ENCODE measurements around the gene TM9SF2. TPM values are rescaled to one million over a fixed set of nuclear protein-coding genes. Genes with fewer than 3 reads are reported as not detected.

Gene TM9SF2
- total RNA-seq, 2 experiments from 2014 or later = 37.2 to 38.2 TPM

DNA sequence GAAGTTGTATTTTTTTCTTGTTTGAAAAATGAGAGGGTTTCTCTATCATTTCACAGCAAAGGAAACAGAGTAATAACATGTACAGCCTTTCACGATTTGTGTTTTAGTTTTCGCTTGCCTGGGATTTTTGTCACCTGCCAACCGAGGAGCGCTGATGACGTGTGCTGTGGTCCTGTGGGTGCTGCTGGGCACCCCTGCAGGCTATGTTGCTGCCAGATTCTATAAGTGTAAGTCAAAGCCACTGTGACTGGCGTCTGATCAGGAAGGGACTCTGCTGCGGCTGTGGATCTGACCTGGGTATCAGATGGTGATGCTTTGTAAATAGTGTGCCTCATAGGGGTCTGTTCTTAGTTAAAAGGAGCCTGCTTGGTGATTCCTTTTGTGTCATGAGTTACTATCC, 45.6 kb downstream of the TM9SF2 start:
- ChIA-PET POLR2A (interaction anchor here (1.4 kb wide), 1 partner anchor 34 kb away, joined by 3 read pairs; no protein-coding TSS in a partner anchor), CTCF (no interaction called here)
- Mint-ChIP-seq H3K27ac (peak overlapping the region; percentile 61), H3K9me3 (no peaks in the 10 kb centered on the region), H3K36me3 (ENCODE audit: low read depth) (peaks cover 94% of the 10 kb centered on the region), H3K4me3 (no peak overlapping the region), H3K27me3 (no peaks in the 10 kb centered on the region), H3K4me1 (ENCODE audit: low read depth) (peaks cover 52% of the 10 kb centered on the region)
- TF ChIP-seq, protein P1, sequence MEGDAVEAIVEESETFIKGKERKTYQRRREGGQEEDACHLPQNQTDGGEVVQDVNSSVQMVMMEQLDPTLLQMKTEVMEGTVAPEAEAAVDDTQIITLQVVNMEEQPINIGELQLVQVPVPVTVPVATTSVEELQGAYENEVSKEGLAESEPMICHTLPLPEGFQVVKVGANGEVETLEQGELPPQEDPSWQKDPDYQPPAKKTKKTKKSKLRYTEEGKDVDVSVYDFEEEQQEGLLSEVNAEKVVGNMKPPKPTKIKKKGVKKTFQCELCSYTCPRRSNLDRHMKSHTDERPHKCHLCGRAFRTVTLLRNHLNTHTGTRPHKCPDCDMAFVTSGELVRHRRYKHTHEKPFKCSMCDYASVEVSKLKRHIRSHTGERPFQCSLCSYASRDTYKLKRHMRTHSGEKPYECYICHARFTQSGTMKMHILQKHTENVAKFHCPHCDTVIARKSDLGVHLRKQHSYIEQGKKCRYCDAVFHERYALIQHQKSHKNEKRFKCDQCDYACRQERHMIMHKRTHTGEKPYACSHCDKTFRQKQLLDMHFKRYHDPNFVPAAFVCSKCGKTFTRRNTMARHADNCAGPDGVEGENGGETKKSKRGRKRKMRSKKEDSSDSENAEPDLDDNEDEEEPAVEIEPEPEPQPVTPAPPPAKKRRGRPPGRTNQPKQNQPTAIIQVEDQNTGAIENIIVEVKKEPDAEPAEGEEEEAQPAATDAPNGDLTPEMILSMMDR (IDR thresholded peaks at IDR 0.05) = no peak
- H3K36me3 ChIP-seq (ENCODE audit: insufficient read depth, low read length) = peaks cover 80% of the 10 kb centered on the region
- DNase-seq = no peak
- intact Hi-C loops (cut with DNase I, micrococcal nuclease) = no loop called here
- H3K4me1 ChIP-seq (ENCODE audit: insufficient read depth, low read length) = peaks cover 26% of the 10 kb centered on the region
- ATAC-seq (ENCODE audit: poor library complexity) = no peak
- H3K27ac ChIP-seq (ENCODE audit: low read depth in 1 of 2, low read length in 2 of 2) = no peak overlapping the region
- H3K27me3 ChIP-seq (ENCODE audit: control insufficient read depth in 1 of 2, insufficient read depth in 2 of 2, low read length in 2 of 2) = no peaks in the 10 kb centered on the region
- no peaks in the 10 kb centered on the region for H3K9me3 ChIP-seq (ENCODE audit: control insufficient read depth in 1 of 2, insufficient read depth in 1 of 2, low read length in 2 of 2)
- H3K4me3 ChIP-seq (ENCODE audit: low read length) = no peak overlapping the region

DNA sequence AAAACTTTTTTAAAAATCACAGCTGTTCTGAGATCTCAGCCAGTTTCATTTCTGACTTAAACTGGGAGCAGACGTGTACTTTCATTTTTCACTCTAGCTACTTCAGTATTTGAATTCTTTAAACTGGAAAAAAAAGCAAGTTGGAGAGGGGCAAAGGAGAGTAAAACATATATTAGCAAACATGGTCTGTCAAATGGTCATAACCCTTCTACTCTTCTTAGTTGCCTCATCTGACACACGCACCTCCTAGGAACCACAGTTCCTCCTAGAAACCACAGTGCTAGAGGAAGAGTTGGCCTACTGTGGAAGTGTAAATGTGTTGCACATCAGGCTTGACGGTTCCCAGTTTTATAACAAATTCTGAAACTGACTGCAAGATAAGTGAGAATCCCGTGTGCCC, 47.2 kb downstream of the TM9SF2 start:
- CTCF ChIA-PET = no interaction called here

DNA sequence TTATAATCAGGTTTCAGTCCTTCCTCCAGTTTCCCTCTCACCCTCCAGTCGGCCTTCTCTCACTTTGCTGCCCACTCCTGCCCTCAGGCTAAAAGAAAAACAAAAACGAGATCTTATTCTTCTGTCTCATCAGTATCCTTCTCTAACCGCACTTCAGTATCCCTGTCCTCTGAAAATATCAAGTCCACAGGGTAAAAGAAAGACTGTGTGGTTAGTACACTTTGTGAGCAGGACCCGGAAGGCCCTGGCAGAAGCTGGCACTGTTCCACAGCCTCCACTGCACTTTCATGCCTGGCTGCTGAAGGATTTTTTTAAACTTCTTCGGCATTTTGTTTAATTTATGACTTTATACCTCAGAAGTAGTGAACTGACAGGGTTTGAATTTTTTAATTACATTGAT, 51.8 kb downstream of the TM9SF2 start:
- DNase-seq (no peak), ATAC-seq (ENCODE audit: poor library complexity) (no peak)
- no peaks in the 10 kb centered on the region for H3K27me3 Mint-ChIP-seq
- H3K27ac ChIP-seq (ENCODE audit: low read depth in 1 of 2, low read length in 2 of 2) = no peak overlapping the region
- no peaks in the 10 kb centered on the region for H3K27me3 ChIP-seq (ENCODE audit: control insufficient read depth in 1 of 2, insufficient read depth in 2 of 2, low read length in 2 of 2)
- peaks cover 20% of the 10 kb centered on the region for H3K4me1 Mint-ChIP-seq (ENCODE audit: low read depth)
- H3K4me3 ChIP-seq (ENCODE audit: low read length) = no peak overlapping the region
- H3K36me3 ChIP-seq (ENCODE audit: insufficient read depth, low read length) = peaks cover 88% of the 10 kb centered on the region
- ChIA-PET CTCF (no interaction called here), POLR2A (no interaction called here)
- no peaks in the 10 kb centered on the region for H3K9me3 Mint-ChIP-seq
- TF ChIP-seq, protein P1 (IDR thresholded peaks at IDR 0.05) = no peak
- no peak overlapping the region for H3K4me3 Mint-ChIP-seq
- no peaks in the 10 kb centered on the region for H3K9me3 ChIP-seq (ENCODE audit: control insufficient read depth in 1 of 2, insufficient read depth in 1 of 2, low read length in 2 of 2)
- intact Hi-C loops (cut with DNase I, micrococcal nuclease) = loop anchor here in 1 of 2 experiments (5.0 kb wide), 1 partner anchor 44 kb away; no protein-coding TSS in a partner anchor
- peaks cover 99% of the 10 kb centered on the region for H3K36me3 Mint-ChIP-seq (ENCODE audit: low read depth)
- H3K4me1 ChIP-seq (ENCODE audit: insufficient read depth, low read length) = peaks cover under 1% of the 10 kb centered on the region
- H3K27ac Mint-ChIP-seq = no peak overlapping the region

More for the DNA sequence above, 47.2 kb downstream of the TM9SF2 start:
- POLR2A ChIA-PET = no interaction called here
- H3K4me3 Mint-ChIP-seq = no peak overlapping the region
- H3K9me3 Mint-ChIP-seq = no peaks in the 10 kb centered on the region
- Histone ChIP-seq H3K36me3 (ENCODE audit: insufficient read depth, low read length) (peaks cover 88% of the 10 kb centered on the region), H3K4me3 (ENCODE audit: low read length) (no peak overlapping the region), H3K4me1 (ENCODE audit: insufficient read depth, low read length) (peaks cover 13% of the 10 kb centered on the region), H3K27me3 (ENCODE audit: control insufficient read depth in 1 of 2, insufficient read depth in 2 of 2, low read length in 2 of 2) (no peaks in the 10 kb centered on the region), H3K9me3 (ENCODE audit: control insufficient read depth in 1 of 2, insufficient read depth in 1 of 2, low read length in 2 of 2) (no peaks in the 10 kb centered on the region), H3K27ac (ENCODE audit: low read depth in 1 of 2, low read length in 2 of 2) (peak overlapping the region in 1 of 2 donors; percentile 31)
- H3K36me3 Mint-ChIP-seq (ENCODE audit: low read depth) = peaks cover 95% of the 10 kb centered on the region
- peaks cover 38% of the 10 kb centered on the region for H3K4me1 Mint-ChIP-seq (ENCODE audit: low read depth)
- intact Hi-C loops (cut with DNase I, micrococcal nuclease) = no loop called here
- no peak for ATAC-seq (ENCODE audit: poor library complexity)
- DNase-seq = peak in 1 of 14 experiments; percentile 25
- TF ChIP-seq, protein P1 (IDR thresholded peaks at IDR 0.05) = no peak
- H3K27ac Mint-ChIP-seq = peak overlapping the region; percentile 50
- no peaks in the 10 kb centered on the region for H3K27me3 Mint-ChIP-seq

Measured in CD4-positive, alpha-beta T cell (primary cell).